ENCODE measurements around the gene PRKCH.

GRCh38 chr14:61344437-61345150 is 23.2 kb downstream of the PRKCH start:
- no peak for TF ChIP-seq CTCF (IDR thresholded peaks at IDR 0.05)
- TF ChIP-seq USF2 (CRISPR knock-in tag; IDR thresholded peaks at IDR 0.05) = no peak
- no peak for TF ChIP-seq FOXK1 (CRISPR knock-in tag; IDR thresholded peaks at IDR 0.05)
- no peak for TF ChIP-seq MAX (CRISPR knock-in tag; IDR thresholded peaks at IDR 0.05)
- TF ChIP-seq TCF7 (CRISPR knock-in tag; IDR thresholded peaks at IDR 0.05; ENCODE audit: low read depth) = no peak
- TF ChIP-seq TEAD4 (CRISPR knock-in tag; IDR thresholded peaks at IDR 0.05) = no peak
- no peak for TF ChIP-seq NR3C1 (CRISPR knock-in tag; conservative IDR thresholded peaks at IDR 0.05; ENCODE audit: low read depth)
- TF ChIP-seq TEAD1 (CRISPR knock-in tag; IDR thresholded peaks at IDR 0.05) = no peak
- no peak for TF ChIP-seq ZNF281 (CRISPR knock-in tag; IDR thresholded peaks at IDR 0.05)
- no peak for TF ChIP-seq ARID4B (CRISPR knock-in tag; IDR thresholded peaks at IDR 0.05; ENCODE audit: borderline replicate concordance)
- no peak for TF ChIP-seq ATF3 (CRISPR knock-in tag; conservative IDR thresholded peaks at IDR 0.05)
- no peak for TF ChIP-seq NR1H2 (CRISPR knock-in tag; IDR thresholded peaks at IDR 0.05)
- no peak for TF ChIP-seq STAT6 (CRISPR knock-in tag; conservative IDR thresholded peaks at IDR 0.05; ENCODE audit: low read depth)
- no peak for TF ChIP-seq ETV6 (CRISPR knock-in tag; IDR thresholded peaks at IDR 0.05)

Data from WTC11 (cell line).